Measurements from ENCODE around the gene CAB39. TPM values are rescaled to one million over a fixed set of nuclear protein-coding genes. Genes with fewer than 3 reads are reported as not detected.

CAB39 gene
- total RNA-seq, 4 donors from 2014 or later = 53.0 to 67.1 (median 59.5) TPM

DNA sequence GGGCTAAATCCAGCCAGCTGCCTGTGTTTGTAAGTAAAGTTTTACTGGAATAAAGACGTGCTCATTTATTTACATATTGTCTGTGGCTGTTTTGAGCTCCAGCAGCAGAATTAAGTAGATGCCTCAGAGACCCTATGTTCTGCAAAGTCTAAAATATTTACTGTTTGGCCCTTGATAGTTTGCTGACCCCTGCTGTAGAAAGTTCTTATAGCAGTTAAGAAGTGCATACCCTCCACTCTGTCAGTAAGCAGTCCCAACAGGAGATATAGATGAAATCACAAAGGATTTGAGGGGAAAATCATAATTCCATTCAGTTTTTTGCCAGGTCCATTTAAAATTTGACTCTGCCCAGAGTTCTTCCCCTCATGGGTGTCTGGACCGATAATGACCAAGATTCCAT is 102.0 kb downstream of the CAB39 start:
- TF ChIP-seq EP300 (IDR thresholded peaks at IDR 0.05) (no peak), POLR2AphosphoS5 (IDR thresholded peaks at IDR 0.05) (no peak), POLR2A (IDR thresholded peaks at IDR 0.05) (no peak)
- TF ChIP-seq, protein P1, sequence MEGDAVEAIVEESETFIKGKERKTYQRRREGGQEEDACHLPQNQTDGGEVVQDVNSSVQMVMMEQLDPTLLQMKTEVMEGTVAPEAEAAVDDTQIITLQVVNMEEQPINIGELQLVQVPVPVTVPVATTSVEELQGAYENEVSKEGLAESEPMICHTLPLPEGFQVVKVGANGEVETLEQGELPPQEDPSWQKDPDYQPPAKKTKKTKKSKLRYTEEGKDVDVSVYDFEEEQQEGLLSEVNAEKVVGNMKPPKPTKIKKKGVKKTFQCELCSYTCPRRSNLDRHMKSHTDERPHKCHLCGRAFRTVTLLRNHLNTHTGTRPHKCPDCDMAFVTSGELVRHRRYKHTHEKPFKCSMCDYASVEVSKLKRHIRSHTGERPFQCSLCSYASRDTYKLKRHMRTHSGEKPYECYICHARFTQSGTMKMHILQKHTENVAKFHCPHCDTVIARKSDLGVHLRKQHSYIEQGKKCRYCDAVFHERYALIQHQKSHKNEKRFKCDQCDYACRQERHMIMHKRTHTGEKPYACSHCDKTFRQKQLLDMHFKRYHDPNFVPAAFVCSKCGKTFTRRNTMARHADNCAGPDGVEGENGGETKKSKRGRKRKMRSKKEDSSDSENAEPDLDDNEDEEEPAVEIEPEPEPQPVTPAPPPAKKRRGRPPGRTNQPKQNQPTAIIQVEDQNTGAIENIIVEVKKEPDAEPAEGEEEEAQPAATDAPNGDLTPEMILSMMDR (IDR thresholded peaks at IDR 0.05) = no peak
- Histone ChIP-seq H3K9me3 (no peaks in the 10 kb centered on the region), H3K27me3 (no peaks in the 10 kb centered on the region), H3K36me3 (peaks cover 79% of the 10 kb centered on the region), H3K4me1 (no peaks in the 10 kb centered on the region), H3K4me3 (no peak overlapping the region), H3K27ac (no peak overlapping the region)
- 66% methylated on average over 2 of the region's 2 CpGs for WGBS
- no peak for DNase-seq (ENCODE audit: low spot score in 2 of 2)

DNA sequence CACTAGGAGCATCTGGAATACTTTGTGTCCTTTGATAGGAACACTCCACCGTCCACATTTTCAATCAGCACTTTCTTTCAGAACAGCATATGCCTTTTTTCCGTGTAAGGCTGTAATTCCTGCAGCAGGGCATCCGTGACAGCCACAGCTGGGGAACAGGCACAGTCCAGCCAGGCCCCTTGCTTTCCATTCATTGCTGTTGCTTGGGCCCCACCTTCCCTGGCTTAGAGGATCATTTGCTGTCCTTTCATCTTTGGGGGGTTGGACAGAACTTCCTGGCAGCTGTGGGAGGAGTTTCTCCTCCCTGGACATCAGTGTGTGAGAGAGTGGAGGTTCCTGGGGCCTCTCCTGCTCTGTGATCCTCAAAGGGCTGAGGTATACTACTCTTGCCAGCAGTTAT is 102.4 kb downstream of the CAB39 start:
- H3K27ac ChIP-seq = no peak overlapping the region
- no peak for TF ChIP-seq POLR2AphosphoS5 (IDR thresholded peaks at IDR 0.05)
- TF ChIP-seq, protein P1 (IDR thresholded peaks at IDR 0.05) = no peak
- TF ChIP-seq EP300 (IDR thresholded peaks at IDR 0.05) = no peak
- no peak for TF ChIP-seq POLR2A (IDR thresholded peaks at IDR 0.05)
- no peaks in the 10 kb centered on the region for H3K4me1 ChIP-seq
- H3K9me3 ChIP-seq = no peaks in the 10 kb centered on the region
- no peaks in the 10 kb centered on the region for H3K27me3 ChIP-seq
- DNase-seq (ENCODE audit: low spot score in 2 of 2) = no peak
- no peak overlapping the region for H3K4me3 ChIP-seq
- WGBS = 69% methylated on average over 3 of the region's 3 CpGs
- peaks cover 79% of the 10 kb centered on the region for H3K36me3 ChIP-seq

DNA sequence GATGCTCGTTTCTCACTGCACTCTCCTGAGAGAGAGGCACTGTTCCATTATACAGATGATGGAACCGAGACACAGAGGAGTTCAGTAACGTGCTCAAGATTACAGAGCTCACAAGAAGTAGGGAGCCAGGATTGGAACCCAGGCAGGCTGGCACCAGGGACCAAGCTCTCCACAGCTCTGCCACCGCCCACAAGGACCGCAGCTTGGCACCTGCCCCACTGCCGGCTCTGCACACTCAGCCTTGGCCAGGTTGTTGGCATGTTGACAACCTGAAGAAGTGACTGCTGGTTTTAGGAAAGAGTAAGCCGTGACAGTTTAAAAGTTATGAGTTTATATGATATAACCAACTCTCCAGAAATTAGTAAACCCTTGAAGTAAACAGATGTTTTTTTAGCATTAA is 104.1 kb downstream of the CAB39 start:
- 65% methylated on average over 7 of the region's 7 CpGs for WGBS
- H3K36me3 ChIP-seq = peaks cover 64% of the 10 kb centered on the region
- no peak overlapping the region for H3K27ac ChIP-seq
- H3K27me3 ChIP-seq = no peaks in the 10 kb centered on the region
- TF ChIP-seq, protein P1 (IDR thresholded peaks at IDR 0.05) = no peak
- no peak for TF ChIP-seq POLR2A (IDR thresholded peaks at IDR 0.05)
- TF ChIP-seq EP300 (IDR thresholded peaks at IDR 0.05) = no peak
- TF ChIP-seq POLR2AphosphoS5 (IDR thresholded peaks at IDR 0.05) = no peak
- H3K4me3 ChIP-seq = no peak overlapping the region
- no peaks in the 10 kb centered on the region for H3K4me1 ChIP-seq
- no peaks in the 10 kb centered on the region for H3K9me3 ChIP-seq
- DNase-seq (ENCODE audit: low spot score in 2 of 2) = no peak

DNA sequence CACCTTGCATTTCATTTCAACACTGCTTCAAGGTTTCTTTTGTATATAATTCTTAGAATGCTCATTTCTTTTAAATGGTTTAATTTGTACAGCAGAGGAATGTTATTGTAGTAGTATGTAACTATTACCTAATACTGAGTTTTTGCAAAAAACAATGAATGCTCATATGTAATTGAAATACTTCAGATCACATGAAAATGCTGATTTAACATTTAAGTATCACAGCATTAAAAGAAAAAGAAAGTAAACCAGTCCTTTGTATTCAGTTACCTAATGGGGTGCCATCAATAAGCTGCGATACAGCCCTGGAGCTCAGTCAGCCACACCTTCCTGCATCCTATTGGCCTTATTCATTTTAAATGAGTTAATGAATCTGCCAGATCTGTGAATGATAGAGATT is 106.8 kb downstream of the CAB39 start:
- H3K9me3 ChIP-seq = no peaks in the 10 kb centered on the region
- H3K4me3 ChIP-seq = no peak overlapping the region
- DNase-seq (ENCODE audit: low spot score in 2 of 2) = no peak
- H3K36me3 ChIP-seq = peaks cover 53% of the 10 kb centered on the region
- no peaks in the 10 kb centered on the region for H3K27me3 ChIP-seq
- peaks cover 3% of the 10 kb centered on the region for H3K4me1 ChIP-seq
- TF ChIP-seq POLR2A (IDR thresholded peaks at IDR 0.05) = no peak
- TF ChIP-seq POLR2AphosphoS5 (IDR thresholded peaks at IDR 0.05) = no peak
- no peak for TF ChIP-seq EP300 (IDR thresholded peaks at IDR 0.05)
- TF ChIP-seq, protein P1 (IDR thresholded peaks at IDR 0.05) = no peak
- H3K27ac ChIP-seq = no peak overlapping the region
- 93% methylated on average over 1 of the region's 1 CpG for WGBS

DNA sequence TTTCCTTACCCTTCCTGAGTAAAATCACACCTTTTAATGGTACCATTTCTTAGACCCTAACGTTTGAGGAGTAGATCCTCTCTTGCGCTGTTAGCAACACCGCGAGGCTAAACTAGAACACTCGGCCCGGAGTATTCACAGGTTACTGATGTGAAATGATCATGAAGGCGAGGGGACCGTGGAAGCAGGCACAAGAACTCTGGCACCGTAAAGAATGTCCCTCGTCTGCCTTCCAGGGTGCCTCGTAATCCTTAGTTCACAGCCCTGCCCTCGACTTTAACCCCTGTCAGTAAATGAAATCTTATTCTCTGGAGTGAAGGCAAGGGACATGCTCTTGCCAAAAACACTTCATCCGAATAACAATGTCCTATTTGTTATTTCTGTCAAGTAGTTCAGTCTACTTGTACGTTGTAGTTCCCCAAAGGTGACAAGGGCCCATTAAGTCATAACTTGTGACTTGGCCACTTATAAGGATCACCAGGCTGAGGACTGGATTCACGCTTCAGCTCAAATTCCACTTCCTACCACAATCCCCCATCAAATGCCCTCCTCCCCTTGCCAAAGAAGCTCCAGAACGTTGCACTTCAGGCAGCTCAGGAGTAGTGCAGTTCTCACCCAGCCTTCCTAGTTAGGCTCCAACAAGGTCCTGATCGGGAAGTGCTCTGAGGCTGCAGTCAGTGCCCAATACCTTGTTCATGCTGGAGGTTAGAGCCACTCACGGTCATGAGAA is 108.8 kb downstream of the CAB39 start:
- WGBS = 81% methylated on average over 18 of the region's 18 CpGs
- H3K27ac ChIP-seq = no peak overlapping the region
- DNase-seq (ENCODE audit: low spot score in 2 of 2) = no peak
- H3K4me1 ChIP-seq = peaks cover 5% of the 10 kb centered on the region
- H3K9me3 ChIP-seq = no peaks in the 10 kb centered on the region
- H3K27me3 ChIP-seq = peaks cover 8% of the 10 kb centered on the region
- TF ChIP-seq EP300 (IDR thresholded peaks at IDR 0.05) (no peak), POLR2A (IDR thresholded peaks at IDR 0.05) (no peak), POLR2AphosphoS5 (IDR thresholded peaks at IDR 0.05) (no peak)
- TF ChIP-seq, protein P1 (IDR thresholded peaks at IDR 0.05) = no peak
- peaks cover 34% of the 10 kb centered on the region for H3K36me3 ChIP-seq
- H3K4me3 ChIP-seq = no peak overlapping the region
